Thyroid gland (tissue), 4 donors: ENCODE measurements around the gene ATP5F1D. TPM values are rescaled to one million over a fixed set of nuclear protein-coding genes. Genes with fewer than 3 reads are reported as not detected.

Source experiments
- DNase-seq, 2 donors: peaks; one replicate each; pipeline ENCODE4 v3.0.0-alpha.2; 2019
- H3K27ac ChIP-seq, 3 donors: fragments of 200-600 bp; sonication (generic); 1 replicate in 2 of 3; 2 replicates in 1 of 3; pipeline ENCODE4 v1.5.1; 2016 to 2019; ENCODE audit warnings: mild to moderate bottlenecking in 1 of 3, moderate library complexity in 1 of 3
- H3K27me3 ChIP-seq: fragments of 200-600 bp; sonication (generic); one replicate; pipeline ENCODE4 v1.5.1; 2019
- H3K36me3 ChIP-seq, 2 donors: fragments of 200-600 bp; sonication (generic); one replicate each; pipeline ENCODE4 v1.5.1; 2016 to 2019
- H3K4me1 ChIP-seq, 2 donors: fragments of 200-600 bp; sonication (generic); one replicate each; pipeline ENCODE4 v1.5.1; 2017 to 2019
- H3K4me3 ChIP-seq, 3 donors: fragments of 200-600 bp; sonication (generic); replicated peaks in 1 of 3; 1 replicate in 2 of 3; 2 replicates in 1 of 3; pipeline ENCODE4 v1.5.1; 2016; ENCODE audit warnings: mild to moderate bottlenecking in 1 of 3
- H3K9me3 ChIP-seq: fragments of 200-600 bp; sonication (generic); one replicate; pipeline ENCODE4 v1.5.1; 2017
- CTCF ChIP-seq, 6 experiments: fragments of 200-600 bp in 3 of 6; fragments of 450-650 bp in 3 of 6; sonication (generic) in 3 of 6; IDR thresholded peaks; one replicate each; pipeline ENCODE4 v1.5.1; 2016 to 2019; ENCODE audit warnings: antibody characterized with exemption in 6 of 6, mild to moderate bottlenecking in 2 of 6, inconsistent platforms in 1 of 6, moderate library complexity in 1 of 6
- POLR2A ChIP-seq, 2 donors: fragments of 450-650 bp; IDR thresholded peaks; one replicate each; pipeline ENCODE4 v1.6.1; 2017; ENCODE audit warnings: antibody characterized with exemption in 2 of 2, mild to moderate bottlenecking in 2 of 2, moderate library complexity in 1 of 2
- WGBS, 2 donors: methylation state at CpG; one replicate each; pipeline ENCODE4 v1.1.5; 2017; 5-methylcytosine and 5-hydroxymethylcytosine counted together
- intact Hi-C: fragments of 100-400 bp; cut with DNase I; formaldehyde crosslinking; loops from one replicate; pipeline ENCODE4 v1.15.1; 2023
- total RNA-seq, 4 donors: library from RNA; depleted of rRNA; stranded (reverse); fragments of >200 nt; gene quantifications; one replicate each; pipeline ENCODE4 v1.2.3, GENCODE V29; 2016

The ATP5F1D gene
- total RNA-seq, 4 donors from 2014 or later, result 39.2 to 182 (median 83.0) TPM

GRCh38 chr19:1273263-1274041, 31.9 kb downstream of the ATP5F1D start:
- H3K27ac ChIP-seq, result peak overlapping the region in 1 of 3 donors; percentile 6
- H3K36me3 ChIP-seq, result peaks cover 42 to 52% of the 10 kb centered on the region in 2 donors
- no peak for TF ChIP-seq POLR2A (IDR thresholded peaks at IDR 0.05)
- no peak for TF ChIP-seq CTCF (IDR thresholded peaks at IDR 0.05)
- WGBS, 2 donors, result 81 to 88% methylated on average over 20 to 22 of the region's 25 CpGs
- no peak for DNase-seq
- H3K4me3 ChIP-seq, result no peak overlapping the region
- no peaks in the 10 kb centered on the region for H3K9me3 ChIP-seq
- H3K27me3 ChIP-seq, result no peaks in the 10 kb centered on the region
- intact Hi-C loops, result no loop called here
- H3K4me1 ChIP-seq, result peaks cover 43 to 63% of the 10 kb centered on the region in 2 donors

GRCh38 chr19:1274081-1274851, 32.7 kb downstream of the ATP5F1D start:
- H3K4me3 ChIP-seq, result peak overlapping the region in 1 of 3 donors; percentile 74
- H3K27ac ChIP-seq, result peak overlapping the region; percentile 80 to 99 (median 98)
- DNase-seq, result no peak
- H3K9me3 ChIP-seq, result no peaks in the 10 kb centered on the region
- H3K27me3 ChIP-seq, result no peaks in the 10 kb centered on the region
- TF ChIP-seq POLR2A (IDR thresholded peaks at IDR 0.05) (no peak), CTCF (IDR thresholded peaks at IDR 0.05) (no peak)
- peaks cover 38 to 59% of the 10 kb centered on the region in 2 donors for H3K4me1 ChIP-seq
- intact Hi-C loops, result no loop called here
- peaks cover 47 to 59% of the 10 kb centered on the region in 2 donors for H3K36me3 ChIP-seq
- WGBS, 2 donors, result 88 to 89% methylated on average over 13 to 32 of the region's 46 CpGs

GRCh38 chr19:1274852-1275259, 33.3 kb downstream of the ATP5F1D start:
- TF ChIP-seq POLR2A (IDR thresholded peaks at IDR 0.05), result no peak
- intact Hi-C loops, result loop anchor here (5.0 kb wide), 1 partner anchor 132 kb away; the partner anchor contains the start of gene DAZAP1
- Histone ChIP-seq H3K4me3 (peak overlapping the region in 1 of 3 donors; percentile 74), H3K4me1 (peaks cover 38 to 59% of the 10 kb centered on the region in 2 donors), H3K36me3 (peaks cover 50 to 61% of the 10 kb centered on the region in 2 donors), H3K27me3 (no peaks in the 10 kb centered on the region), H3K27ac (peak overlapping the region; percentile 80 to 99 (median 98)), H3K9me3 (no peaks in the 10 kb centered on the region)
- WGBS, 2 donors, result 36 to 60% methylated on average over 8 to 18 of the region's 44 CpGs
- no peak for DNase-seq

- peak; percentile 97 to 98 for DNase-seq
- no peaks in the 10 kb centered on the region for H3K9me3 ChIP-seq
- H3K27me3 ChIP-seq, result no peaks in the 10 kb centered on the region
- peaks cover 35 to 53% of the 10 kb centered on the region in 2 donors for H3K4me1 ChIP-seq
- WGBS, 2 donors, result 0 to 1% methylated on average over 15 of the region's 98 CpGs
- H3K36me3 ChIP-seq, result peaks cover 50 to 57% of the 10 kb centered on the region in 2 donors
- peak within 1 kb of the TSS; percentile 80 to 99 (median 98) for H3K27ac ChIP-seq
- TF ChIP-seq CTCF (IDR thresholded peaks at IDR 0.05) (peak in 1 of 6 experiments; percentile 20), POLR2A (IDR thresholded peaks at IDR 0.05) (peak in 1 of 2 donors; percentile 89)
- peak within 1 kb of the TSS in 2 of 3 donors; percentile 46 to 74 for H3K4me3 ChIP-seq
- intact Hi-C loops, result loop anchor here (5.0 kb wide), 1 partner anchor 132 kb away; the partner anchor contains the start of gene DAZAP1
Measured at GRCh38 chr19:1275260-1275975, 33.9 kb downstream of the ATP5F1D start, which contains the start of gene FAM174C. Gene FAM174C (plus strand): TSS chr19:1275530. CDS start chr19:1275550, 20 bp downstream.
